HUES64 (cell line): ENCODE data around the gene ZNF821.
"Not testable (repeated sequence)": the region's sequence is repeated elsewhere in the genome, so short reads cannot be mapped to it uniquely, and the experiment has no call there.

Experiments used
- H3K27ac ChIP-seq: 2 replicates; pipeline ENCODE4 v1.7.0; 2013; ENCODE audit warnings: low read depth, low read length, inconsistent platforms
- H3K27me3 ChIP-seq: 2 replicates; pipeline ENCODE4 v1.6.1; 2013; ENCODE audit warnings: mild to moderate bottlenecking, low read length; ENCODE audit not compliant: insufficient read depth
- H3K36me3 ChIP-seq: 2 replicates; pipeline ENCODE4 v1.6.1; 2013; ENCODE audit warnings: mild to moderate bottlenecking, low read length; ENCODE audit not compliant: insufficient read depth
- H3K4me1 ChIP-seq: 2 replicates; pipeline ENCODE4 v1.6.1; 2013; ENCODE audit warnings: mild to moderate bottlenecking, low read length, moderate library complexity; ENCODE audit not compliant: insufficient read depth
- H3K4me3 ChIP-seq: 2 replicates; pipeline ENCODE4 v1.5.1; 2013; ENCODE audit warnings: mild to moderate bottlenecking, low read length, moderate library complexity
- H3K9ac ChIP-seq: 2 replicates; pipeline ENCODE4 v1.6.1; 2013; ENCODE audit warnings: mild to moderate bottlenecking, low read depth, low read length
- H3K9me3 ChIP-seq: 2 replicates; pipeline ENCODE4 v1.6.1; 2013; ENCODE audit warnings: low read depth, low read length; ENCODE audit not compliant: insufficient read depth
- WGBS: fragments of 150-250, 120-280 bp; methylation state at CpG from one replicate; pipeline ENCODE4 v1.1.7; 2013; ENCODE audit warnings: missing lambda C conversion rate; 5-methylcytosine and 5-hydroxymethylcytosine counted together

ZNF821 gene

DNA sequence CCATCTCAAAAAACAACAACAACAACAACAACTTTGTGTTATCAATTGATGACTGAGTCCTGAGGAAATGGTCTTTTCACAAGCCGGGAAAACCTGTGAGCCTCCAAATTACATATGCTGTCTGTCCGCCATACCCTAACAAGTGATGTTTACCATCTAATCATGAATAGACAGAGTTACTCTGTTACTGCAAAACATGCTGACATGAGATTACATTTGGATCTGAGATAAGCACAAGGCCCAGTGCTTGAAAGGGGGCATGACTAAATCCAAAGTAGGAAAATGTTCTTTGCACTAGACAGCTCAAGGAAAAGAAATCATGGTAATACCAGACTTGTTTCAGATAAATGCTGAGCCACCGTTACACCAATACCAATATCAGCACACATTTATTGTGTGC, 46.8 kb downstream of the ZNF821 start:
- H3K9ac ChIP-seq, result no peak overlapping the region
- H3K4me1 ChIP-seq, result no peaks in the 10 kb centered on the region
- no peaks in the 10 kb centered on the region for H3K36me3 ChIP-seq
- no peak overlapping the region for H3K27ac ChIP-seq
- no peaks in the 10 kb centered on the region for H3K9me3 ChIP-seq
- 97% methylated on average over 3 of the region's 3 CpGs for WGBS
- no peak overlapping the region for H3K4me3 ChIP-seq
- no peaks in the 10 kb centered on the region for H3K27me3 ChIP-seq

DNA sequence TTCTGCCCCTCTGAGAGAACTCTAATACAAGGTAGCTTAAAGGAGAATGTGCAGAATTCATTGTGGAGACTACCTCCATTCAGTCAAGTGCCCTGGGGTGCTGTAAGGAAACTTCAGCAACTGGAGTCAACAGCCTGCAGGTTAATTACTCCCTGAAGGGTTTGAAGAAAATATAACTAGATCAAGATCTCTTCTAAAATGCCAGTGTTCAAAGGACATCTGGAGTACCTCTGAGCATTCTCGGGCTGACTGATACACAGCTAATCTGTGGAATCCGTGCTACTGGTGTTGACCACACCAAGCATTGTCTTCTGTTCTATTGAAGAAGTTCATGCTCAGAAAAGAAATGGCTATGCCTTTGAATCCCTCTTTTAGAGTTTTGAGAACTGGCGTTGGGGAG, 49.7 kb downstream of the ZNF821 start:
- no peak overlapping the region for H3K27ac ChIP-seq
- H3K9me3 ChIP-seq, result no peaks in the 10 kb centered on the region
- 84% methylated on average over 3 of the region's 3 CpGs for WGBS
- H3K9ac ChIP-seq, result no peak overlapping the region
- no peaks in the 10 kb centered on the region for H3K27me3 ChIP-seq
- H3K4me3 ChIP-seq, result no peak overlapping the region
- H3K36me3 ChIP-seq, result no peaks in the 10 kb centered on the region
- H3K4me1 ChIP-seq, result no peaks in the 10 kb centered on the region

DNA sequence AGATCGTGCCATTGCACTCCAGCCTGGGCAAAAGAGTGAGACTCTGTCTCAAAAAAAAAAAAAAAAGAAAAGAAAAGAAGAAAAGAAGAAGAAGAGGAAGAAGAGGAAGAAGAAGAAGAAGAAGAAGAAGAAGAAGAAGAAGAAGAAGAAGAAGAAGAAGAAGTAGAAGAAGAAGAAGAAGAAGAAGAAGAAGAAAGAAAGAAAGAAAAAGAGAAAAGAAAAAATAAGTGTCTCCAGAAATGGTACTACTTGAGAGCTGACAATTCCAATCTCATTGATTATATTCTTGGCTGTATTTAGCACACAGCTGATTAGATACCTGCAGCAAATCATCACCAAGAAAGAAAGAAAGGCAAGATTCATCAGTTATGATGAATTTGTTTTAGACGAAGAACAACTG, 51.9 kb downstream of the ZNF821 start:
- not testable (repeated sequence) for H3K36me3 ChIP-seq, H3K9me3 ChIP-seq, H3K4me1 ChIP-seq, H3K27me3 ChIP-seq, H3K4me3 ChIP-seq, H3K27ac ChIP-seq, H3K9ac ChIP-seq
- 85% methylated on average over 2 of the region's 2 CpGs for WGBS

DNA sequence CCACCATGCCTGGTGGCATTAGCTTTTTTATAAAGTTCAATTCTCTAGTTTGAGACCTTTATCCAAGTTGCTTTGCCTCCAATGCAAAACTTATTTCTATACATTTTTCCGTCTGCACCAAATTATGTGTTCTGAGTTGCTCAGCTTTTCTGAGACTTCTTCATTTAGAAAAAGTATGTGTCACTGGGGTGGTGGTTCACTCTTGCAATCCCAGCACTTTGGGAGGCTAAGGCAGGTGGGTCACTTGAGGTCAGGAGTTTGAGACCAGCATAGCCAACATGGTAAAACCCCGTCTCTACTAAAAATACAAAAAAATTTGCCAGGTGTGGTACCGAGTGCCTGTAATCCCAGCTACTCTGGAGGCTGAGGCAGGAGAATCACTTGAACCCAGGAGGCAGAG, 52.3 kb downstream of the ZNF821 start:
- H3K4me1 ChIP-seq, H3K4me3 ChIP-seq, H3K27ac ChIP-seq, H3K36me3 ChIP-seq, H3K9ac ChIP-seq, H3K9me3 ChIP-seq, H3K27me3 ChIP-seq: not testable (repeated sequence)
- WGBS, result 91% methylated on average over 3 of the region's 3 CpGs

GRCh38 chr16:71830359-71830758, 53.6 kb downstream of the ZNF821 start:
- Histone ChIP-seq H3K27me3 (0 out of 2 replicates have a peak, but pooled peaks cover 2% of the 10 kb centered on the region), H3K9me3 (no peaks in the 10 kb centered on the region), H3K4me1 (no peaks in the 10 kb centered on the region), H3K4me3 (no peak overlapping the region), H3K27ac (no peak overlapping the region), H3K36me3 (no peaks in the 10 kb centered on the region), H3K9ac (no peak overlapping the region)
- WGBS, result 100% methylated on average over 1 of the region's 2 CpGs

- WGBS, result 89% methylated on average over 5 of the region's 5 CpGs
- Histone ChIP-seq H3K36me3 (no peaks in the 10 kb centered on the region), H3K4me3 (no peak overlapping the region), H3K9ac (no peak overlapping the region), H3K4me1 (no peaks in the 10 kb centered on the region), H3K27me3 (0 out of 2 replicates have a peak, but pooled peaks cover 2% of the 10 kb centered on the region), H3K9me3 (no peaks in the 10 kb centered on the region), H3K27ac (no peak overlapping the region)
Measured at GRCh38 chr16:71826533-71827017, 57.4 kb downstream of the ZNF821 start.

GRCh38 chr16:71817155-71817500, 66.9 kb downstream of the ZNF821 start:
- not testable (repeated sequence) for H3K9me3 ChIP-seq, H3K4me1 ChIP-seq, H3K27me3 ChIP-seq, H3K27ac ChIP-seq, H3K36me3 ChIP-seq, H3K4me3 ChIP-seq, H3K9ac ChIP-seq
- WGBS, result 94% methylated on average over 10 of the region's 10 CpGs

GRCh38 chr16:71811261-71811803, 72.7 kb downstream of the ZNF821 start:
- Histone ChIP-seq H3K27ac (no peak overlapping the region), H3K4me3 (no peak overlapping the region), H3K27me3 (no peaks in the 10 kb centered on the region), H3K4me1 (peaks cover 8% of the 10 kb centered on the region; the same call in 1 of the 2 replicates), H3K9ac (no peak overlapping the region), H3K36me3 (peaks cover 6% of the 10 kb centered on the region), H3K9me3 (no peaks in the 10 kb centered on the region)
- WGBS, result 83% methylated on average over 5 of the region's 5 CpGs

DNA sequence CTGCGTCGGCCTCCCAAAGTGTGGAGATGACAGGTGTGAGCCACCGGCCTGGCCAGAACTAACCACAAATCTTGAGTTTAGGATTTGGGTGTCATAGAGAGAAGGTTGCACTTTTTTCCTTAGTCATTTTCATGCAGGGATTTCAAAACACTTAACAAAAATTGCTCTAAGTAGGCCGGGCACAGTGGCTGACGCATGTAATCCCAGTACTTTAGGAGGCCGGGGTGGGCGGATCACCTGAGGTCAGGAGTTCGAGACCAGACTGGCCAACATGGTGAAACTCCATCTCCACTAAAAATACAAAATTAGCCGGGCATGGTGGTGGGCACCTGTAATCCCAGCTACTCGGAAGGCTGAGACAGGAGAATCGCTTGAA, 73.8 kb downstream of the ZNF821 start:
- not testable (repeated sequence) for H3K4me3 ChIP-seq, H3K9me3 ChIP-seq, H3K27me3 ChIP-seq, H3K9ac ChIP-seq, H3K36me3 ChIP-seq, H3K27ac ChIP-seq, H3K4me1 ChIP-seq
- 97% methylated on average over 11 of the region's 11 CpGs for WGBS
